ENCODE measurements around the gene TSR1.

The TSR1 gene

GRCh38 chr17:2277429-2278170, 58.7 kb downstream of the TSR1 start:
- no peak for DNase-seq

- DNase-seq, result no peak
These were observed 60.5 kb downstream of the TSR1 start for GRCh38 chr17:2275722-2276121.

GRCh38 chr17:2274414-2274813, 61.8 kb downstream of the TSR1 start:
- no peak for DNase-seq

All from suppressor macrophage treated with lipopolysaccharide for 1 hour (primary cell).